ENCODE measurements around the gene PRCC.

DNA sequence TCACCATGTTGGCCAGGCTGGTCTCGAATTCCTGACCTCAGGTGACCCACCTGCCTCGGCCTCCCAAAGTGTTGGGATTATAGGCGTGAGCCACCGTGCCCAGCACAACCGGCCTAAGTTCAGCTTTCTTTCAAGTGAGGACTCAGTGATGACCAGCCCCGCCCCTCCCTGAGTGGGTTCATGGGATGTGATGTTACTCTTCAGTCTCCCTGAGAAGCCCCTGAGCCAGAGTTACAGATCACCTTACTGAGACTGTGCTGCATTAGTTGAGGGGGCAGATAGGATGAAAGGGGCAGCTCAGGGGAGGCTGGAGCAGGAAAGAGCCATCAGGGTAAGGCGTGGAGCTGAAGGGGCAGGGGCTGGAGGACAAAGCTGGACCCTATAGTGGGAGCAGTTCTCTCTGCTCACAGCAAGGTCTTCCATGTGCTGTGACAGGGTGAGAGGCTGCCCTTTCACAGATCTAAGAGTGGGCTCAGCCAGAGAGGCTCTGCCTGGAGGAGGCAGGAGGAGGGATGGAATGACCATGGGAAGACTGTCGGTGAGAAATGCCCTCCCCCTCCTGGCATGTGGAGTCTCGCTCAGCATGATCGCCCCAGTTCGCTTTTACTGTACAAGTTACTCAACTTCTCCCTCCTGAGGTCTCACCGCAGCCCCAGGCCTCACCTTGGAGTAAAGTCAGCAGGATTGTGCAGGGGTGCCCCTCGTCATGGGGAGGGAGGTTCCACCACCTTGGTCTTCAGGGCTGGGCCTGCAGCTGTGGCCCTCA lies 35.9 kb downstream of the PRCC start:
- TF ChIP-seq EZH2 (IDR thresholded peaks at IDR 0.05; ENCODE audit: borderline replicate concordance, low read length): no peak
- TF ChIP-seq, protein P1, sequence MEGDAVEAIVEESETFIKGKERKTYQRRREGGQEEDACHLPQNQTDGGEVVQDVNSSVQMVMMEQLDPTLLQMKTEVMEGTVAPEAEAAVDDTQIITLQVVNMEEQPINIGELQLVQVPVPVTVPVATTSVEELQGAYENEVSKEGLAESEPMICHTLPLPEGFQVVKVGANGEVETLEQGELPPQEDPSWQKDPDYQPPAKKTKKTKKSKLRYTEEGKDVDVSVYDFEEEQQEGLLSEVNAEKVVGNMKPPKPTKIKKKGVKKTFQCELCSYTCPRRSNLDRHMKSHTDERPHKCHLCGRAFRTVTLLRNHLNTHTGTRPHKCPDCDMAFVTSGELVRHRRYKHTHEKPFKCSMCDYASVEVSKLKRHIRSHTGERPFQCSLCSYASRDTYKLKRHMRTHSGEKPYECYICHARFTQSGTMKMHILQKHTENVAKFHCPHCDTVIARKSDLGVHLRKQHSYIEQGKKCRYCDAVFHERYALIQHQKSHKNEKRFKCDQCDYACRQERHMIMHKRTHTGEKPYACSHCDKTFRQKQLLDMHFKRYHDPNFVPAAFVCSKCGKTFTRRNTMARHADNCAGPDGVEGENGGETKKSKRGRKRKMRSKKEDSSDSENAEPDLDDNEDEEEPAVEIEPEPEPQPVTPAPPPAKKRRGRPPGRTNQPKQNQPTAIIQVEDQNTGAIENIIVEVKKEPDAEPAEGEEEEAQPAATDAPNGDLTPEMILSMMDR (IDR thresholded peaks at IDR 0.05; ENCODE audit: low read length): no peak
